ENCODE measurements around the gene IPO4. TPM values are rescaled to one million over a fixed set of nuclear protein-coding genes. Genes with fewer than 3 reads are reported as not detected.

IPO4 gene
- total and polyA plus RNA-seq, 9 donors = 5.6 to 50.9 (median 33.5) TPM

DNA sequence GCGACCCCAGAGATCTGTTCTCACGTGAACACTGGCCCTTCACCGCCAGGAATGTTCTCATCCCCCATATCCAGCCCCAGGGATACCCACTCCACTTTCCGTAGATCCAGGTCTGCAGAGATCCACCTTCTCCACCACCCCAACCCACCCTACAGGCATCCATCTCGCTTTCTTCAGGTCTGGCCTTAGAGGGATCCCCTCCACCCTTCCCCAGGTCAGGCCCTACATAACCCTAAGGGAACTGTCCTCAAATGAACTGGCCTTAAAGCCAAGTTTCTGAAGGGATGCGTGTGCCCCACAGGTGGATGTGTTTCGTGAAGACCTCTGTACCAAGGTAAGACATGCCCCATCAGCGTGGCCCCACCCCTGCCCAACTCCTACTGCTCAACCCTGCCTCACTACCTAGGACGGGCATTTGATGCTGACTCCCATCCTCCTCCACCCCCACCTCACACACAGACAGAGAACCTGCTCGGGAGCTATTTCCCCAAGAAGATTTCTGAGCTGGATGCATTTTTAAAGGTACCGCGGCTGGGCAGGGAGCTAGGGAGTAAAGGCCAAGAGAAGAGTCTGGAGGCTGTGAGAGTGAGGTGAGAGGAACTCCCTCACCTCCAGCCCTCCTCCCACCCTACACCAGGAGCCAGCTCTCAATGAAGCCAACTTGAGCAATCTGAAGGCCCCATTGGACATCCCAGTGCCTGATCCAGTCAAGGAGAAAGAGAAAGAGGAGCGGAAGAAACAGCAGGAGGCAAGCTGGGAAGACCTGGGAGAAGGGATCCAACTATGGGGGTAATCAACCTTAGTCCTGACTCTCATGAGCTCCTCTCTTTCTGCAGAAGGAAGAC, 51.7 kb downstream of the IPO4 start:
- WGBS, 3 donors = 27 to 32% (median 30%) methylated on average over 13 of the region's 13 CpGs
- no peak for TF ChIP-seq EP300 (IDR thresholded peaks at IDR 0.05)
- TF ChIP-seq, protein P1, sequence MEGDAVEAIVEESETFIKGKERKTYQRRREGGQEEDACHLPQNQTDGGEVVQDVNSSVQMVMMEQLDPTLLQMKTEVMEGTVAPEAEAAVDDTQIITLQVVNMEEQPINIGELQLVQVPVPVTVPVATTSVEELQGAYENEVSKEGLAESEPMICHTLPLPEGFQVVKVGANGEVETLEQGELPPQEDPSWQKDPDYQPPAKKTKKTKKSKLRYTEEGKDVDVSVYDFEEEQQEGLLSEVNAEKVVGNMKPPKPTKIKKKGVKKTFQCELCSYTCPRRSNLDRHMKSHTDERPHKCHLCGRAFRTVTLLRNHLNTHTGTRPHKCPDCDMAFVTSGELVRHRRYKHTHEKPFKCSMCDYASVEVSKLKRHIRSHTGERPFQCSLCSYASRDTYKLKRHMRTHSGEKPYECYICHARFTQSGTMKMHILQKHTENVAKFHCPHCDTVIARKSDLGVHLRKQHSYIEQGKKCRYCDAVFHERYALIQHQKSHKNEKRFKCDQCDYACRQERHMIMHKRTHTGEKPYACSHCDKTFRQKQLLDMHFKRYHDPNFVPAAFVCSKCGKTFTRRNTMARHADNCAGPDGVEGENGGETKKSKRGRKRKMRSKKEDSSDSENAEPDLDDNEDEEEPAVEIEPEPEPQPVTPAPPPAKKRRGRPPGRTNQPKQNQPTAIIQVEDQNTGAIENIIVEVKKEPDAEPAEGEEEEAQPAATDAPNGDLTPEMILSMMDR (IDR thresholded peaks at IDR 0.05) = no peak
- no peak for TF ChIP-seq POLR2A (IDR thresholded peaks at IDR 0.05)
- intact Hi-C loops (cut with DNase I) = no loop called here
- Histone ChIP-seq H3K27ac (peak overlapping the region; percentile 88 to 92), H3K27me3 (no peaks in the 10 kb centered on the region), H3K9me3 (no peaks in the 10 kb centered on the region), H3K4me1 (ENCODE audit: insufficient read depth) (peaks cover 11% of the 10 kb centered on the region), H3K36me3 (no peaks in the 10 kb centered on the region), H3K4me3 (peak overlapping the region; percentile 83)
- peak in 1 of 5 donors; percentile 40 for DNase-seq

DNA sequence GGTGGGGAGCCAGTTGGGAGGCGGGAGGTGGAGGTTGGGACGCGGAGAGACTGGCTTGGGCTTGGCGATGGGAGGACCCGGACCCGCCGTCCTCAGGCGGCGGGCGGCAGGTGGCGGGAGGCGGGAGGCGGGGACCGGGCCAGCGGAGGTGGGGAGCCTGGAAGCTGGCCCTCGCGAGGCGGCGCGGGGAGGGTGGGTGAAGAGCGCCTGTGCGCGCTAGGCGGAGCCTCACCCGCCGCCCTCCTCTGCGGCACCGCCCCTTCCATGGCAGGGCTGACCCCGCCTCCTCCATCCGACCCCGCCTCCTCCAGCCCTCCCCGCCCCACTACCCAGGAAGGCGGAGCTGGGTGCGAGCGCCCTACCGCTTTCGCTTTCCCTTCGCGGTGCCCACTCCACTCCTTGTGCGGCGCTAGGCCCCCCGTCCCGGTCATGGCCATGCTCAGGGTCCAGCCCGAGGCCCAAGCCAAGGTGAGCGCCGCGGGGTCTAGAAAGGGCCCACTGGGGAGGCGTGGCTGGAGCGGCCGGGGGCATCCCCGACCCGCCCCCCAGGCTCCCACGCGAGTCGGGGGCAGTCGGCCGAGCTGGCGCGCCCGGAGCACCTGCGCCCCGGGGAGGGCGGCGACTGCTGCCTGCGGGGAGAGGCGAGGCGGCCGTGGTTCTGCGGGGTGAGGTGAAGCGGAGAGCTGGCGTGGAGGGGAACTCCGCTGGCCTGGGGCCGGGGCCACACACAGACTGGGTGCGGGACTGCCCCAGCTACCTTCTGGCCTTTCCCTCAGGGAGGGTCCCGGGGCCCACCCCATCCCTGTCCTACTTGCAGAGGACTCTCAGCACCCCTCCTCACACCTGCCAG, 52.6 kb downstream of the IPO4 start, which contains the start of gene PSME1:
PSME1 (plus strand) TSS at position 361 of the 850 bp plus-strand sequence; CDS start at position 430, 69 bp downstream.
- Histone ChIP-seq H3K27ac (peak within 1 kb of the TSS; percentile 88 to 92), H3K4me3 (peak within 1 kb of the TSS; percentile 83), H3K36me3 (no peaks in the 10 kb centered on the region), H3K9me3 (no peaks in the 10 kb centered on the region), H3K4me1 (ENCODE audit: insufficient read depth) (peaks cover 11% of the 10 kb centered on the region), H3K27me3 (no peaks in the 10 kb centered on the region)
- TF ChIP-seq, protein P1 (IDR thresholded peaks at IDR 0.05) = no peak
- peak; percentile 66 for TF ChIP-seq POLR2A (IDR thresholded peaks at IDR 0.05)
- 0 to 2% (median 0%) methylated on average over 39 to 75 of the region's 75 CpGs for whole genome bisulfite sequencing, 3 donors
- DNase-seq = peak; percentile 94 to 96 (median 95)
- intact Hi-C loops (cut with DNase I) = no loop called here

DNA sequence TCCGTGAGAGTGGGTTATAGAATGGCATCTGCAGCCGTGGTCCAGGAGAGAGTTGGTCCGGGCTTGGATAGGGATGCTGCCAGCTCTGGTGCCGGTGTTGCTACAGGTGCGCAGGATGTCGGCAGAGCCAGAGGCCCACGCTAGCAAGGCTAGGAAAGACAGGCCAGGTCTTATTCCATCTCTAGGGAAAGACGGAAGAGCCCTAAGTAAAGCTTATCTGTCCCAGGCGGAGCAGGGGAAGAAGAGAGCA, 53.1 kb downstream of the IPO4 start:
- intact Hi-C loops (cut with DNase I) = no loop called here
- WGBS, 3 donors = 2 to 4% (median 2%) methylated on average over 9 of the region's 9 CpGs
- DNase-seq = no peak
- no peaks in the 10 kb centered on the region for H3K27me3 ChIP-seq
- peaks cover 11% of the 10 kb centered on the region for H3K4me1 ChIP-seq (ENCODE audit: insufficient read depth)
- no peaks in the 10 kb centered on the region for H3K9me3 ChIP-seq
- peak overlapping the region; percentile 83 for H3K4me3 ChIP-seq
- H3K36me3 ChIP-seq = no peaks in the 10 kb centered on the region
- TF ChIP-seq EP300 (IDR thresholded peaks at IDR 0.05) = no peak
- TF ChIP-seq, protein P1 (IDR thresholded peaks at IDR 0.05) = no peak
- TF ChIP-seq POLR2A (IDR thresholded peaks at IDR 0.05) = no peak
- peak overlapping the region in 1 of 2 donors; percentile 43 for H3K27ac ChIP-seq

DNA sequence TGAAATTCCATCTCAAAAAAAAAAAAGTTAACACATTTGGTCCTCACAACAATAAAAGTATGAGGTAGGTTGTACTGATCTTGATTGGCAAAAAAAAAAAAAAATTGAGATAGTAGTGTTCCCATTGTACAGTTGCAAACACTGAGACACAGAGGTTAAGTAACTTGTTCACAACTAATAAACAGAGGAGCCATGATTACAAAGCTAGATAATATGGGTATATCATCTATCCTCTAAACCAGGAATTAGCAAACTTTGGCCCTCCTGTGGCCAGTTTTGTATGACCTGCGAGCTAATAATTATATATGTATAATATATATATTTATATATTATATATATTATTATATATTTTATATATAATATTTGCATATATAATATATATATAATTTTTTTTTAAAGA, 54.9 kb downstream of the IPO4 start:
- H3K4me1 ChIP-seq (ENCODE audit: insufficient read depth) = peaks cover 7% of the 10 kb centered on the region

More for the DNA sequence above, 54.9 kb downstream of the IPO4 start:
- Histone ChIP-seq H3K4me3 (no peak overlapping the region), H3K36me3 (no peaks in the 10 kb centered on the region), H3K27me3 (no peaks in the 10 kb centered on the region), H3K9me3 (no peaks in the 10 kb centered on the region), H3K27ac (no peak overlapping the region)
- DNase-seq = no peak
- intact Hi-C loops (cut with DNase I) = no loop called here
- 90 to 94% (median 93%) methylated on average over 1 of the region's 1 CpG for WGBS, 3 donors
- TF ChIP-seq POLR2A (IDR thresholded peaks at IDR 0.05) = no peak
- TF ChIP-seq EP300 (IDR thresholded peaks at IDR 0.05) = no peak
- TF ChIP-seq, protein P1 (IDR thresholded peaks at IDR 0.05) = no peak

All from ovary (tissue), 9 donors.